Measurements from ENCODE around the gene NUDT16L1. TPM values are rescaled to one million over a fixed set of nuclear protein-coding genes. Genes with fewer than 3 reads are reported as not detected.
A peak's percentile ranks its signal among the peaks of the same experiment; 100 is the strongest.

The NUDT16L1 gene
- total RNA-seq, 1 experiment from 2014 or later: 64.6 TPM

GRCh38 chr16:4663777-4664465 is 29.4 kb upstream of the NUDT16L1 start:
- DNase-seq (ENCODE audit: low spot score): no peak

- DNase-seq (ENCODE audit: low spot score): peak; percentile 17
These were observed 28.6 kb upstream of the NUDT16L1 start for GRCh38 chr16:4664538-4665418.

GRCh38 chr16:4666537-4667202 is 26.7 kb upstream of the NUDT16L1 start:
- DNase-seq (ENCODE audit: low spot score): no peak

- no peak for DNase-seq (ENCODE audit: low spot score)
These were observed 26.0 kb upstream of the NUDT16L1 start for GRCh38 chr16:4667203-4667963.

GRCh38 chr16:4668313-4668960 is 24.9 kb upstream of the NUDT16L1 start:
- no peak for DNase-seq (ENCODE audit: low spot score)

- DNase-seq (ENCODE audit: low spot score): no peak
These were observed 19.8 kb upstream of the NUDT16L1 start for GRCh38 chr16:4673387-4674046.

GRCh38 chr16:4674926-4675530 is 18.3 kb upstream of the NUDT16L1 start:
- no peak for DNase-seq (ENCODE audit: low spot score)

GRCh38 chr16:4675864-4676786 is 17.2 kb upstream of the NUDT16L1 start:
- DNase-seq (ENCODE audit: low spot score): no peak

GRCh38 chr16:4676831-4677230 is 16.5 kb upstream of the NUDT16L1 start:
- DNase-seq (ENCODE audit: low spot score): no peak

- DNase-seq (ENCODE audit: low spot score): no peak
These were observed 16.0 kb upstream of the NUDT16L1 start for GRCh38 chr16:4677390-4677789.

GRCh38 chr16:4677994-4678393 is 15.4 kb upstream of the NUDT16L1 start:
- no peak for DNase-seq (ENCODE audit: low spot score)

- DNase-seq (ENCODE audit: low spot score): no peak
These were observed 14.8 kb upstream of the NUDT16L1 start for GRCh38 chr16:4678596-4678995.

- no peak for DNase-seq (ENCODE audit: low spot score)
These were observed 14.1 kb upstream of the NUDT16L1 start for GRCh38 chr16:4679156-4679849.

- no peak for DNase-seq (ENCODE audit: low spot score)
These were observed 13.3 kb upstream of the NUDT16L1 start for GRCh38 chr16:4679850-4680636.

GRCh38 chr16:4680673-4681470 is 12.5 kb upstream of the NUDT16L1 start:
- no peak for DNase-seq (ENCODE audit: low spot score)

GRCh38 chr16:4681471-4682083 is 11.8 kb upstream of the NUDT16L1 start:
- DNase-seq (ENCODE audit: low spot score): no peak
